ENCODE results near the gene MAP1B.

Gene MAP1B

GRCh38 chr5:72256536-72256935, 149.3 kb downstream of the MAP1B start:
- no peak for DNase-seq
